H1 (cell line): Measurements from ENCODE around the gene CCDC12.

ENCODE experiments used
- ATF3 ChIP-seq: IDR thresholded peaks from 2 replicates; pipeline ENCODE4 v1.6.1; 2011; ENCODE audit warnings: low read depth, mild to moderate bottlenecking, low read length; ENCODE audit not compliant: insufficient read depth
- CHD1 ChIP-seq: IDR thresholded peaks from 2 replicates; pipeline ENCODE4 v1.6.1; 2012; ENCODE audit warnings: low read depth, low read length, improper control_type of control experiment
- CTCF ChIP-seq, 3 experiments: IDR thresholded peaks; 1 replicate in 2 of 3; 2 replicates in 1 of 3; pipeline versions ENCODE4 v1.5.1 to v1.6.1; 2011; ENCODE audit warnings: low read length in 3 of 3, mild to moderate bottlenecking in 3 of 3, inconsistent platforms in 2 of 3, low read depth in 1 of 3, moderate library complexity in 1 of 3; ENCODE audit not compliant: insufficient read depth in 1 of 3; ENCODE audit errors: control extremely low read depth in 1 of 3
- EP300 ChIP-seq, 2 experiments: IDR thresholded peaks; 1 replicate in 1 of 2; 2 replicates in 1 of 2; pipeline ENCODE4 v1.6.1; 2011 to 2012; ENCODE audit warnings: low read depth in 2 of 2, low read length in 2 of 2, mild to moderate bottlenecking in 2 of 2, borderline replicate concordance in 1 of 2, inconsistent platforms in 1 of 2, moderate library complexity in 1 of 2
- KDM5A ChIP-seq: fragments of 200-600 bp; IDR thresholded peaks from 2 replicates; pipeline ENCODE4 v1.7.1; 2012; ENCODE audit warnings: mild to moderate bottlenecking, low read length, inconsistent platforms, mixed read lengths

DNA sequence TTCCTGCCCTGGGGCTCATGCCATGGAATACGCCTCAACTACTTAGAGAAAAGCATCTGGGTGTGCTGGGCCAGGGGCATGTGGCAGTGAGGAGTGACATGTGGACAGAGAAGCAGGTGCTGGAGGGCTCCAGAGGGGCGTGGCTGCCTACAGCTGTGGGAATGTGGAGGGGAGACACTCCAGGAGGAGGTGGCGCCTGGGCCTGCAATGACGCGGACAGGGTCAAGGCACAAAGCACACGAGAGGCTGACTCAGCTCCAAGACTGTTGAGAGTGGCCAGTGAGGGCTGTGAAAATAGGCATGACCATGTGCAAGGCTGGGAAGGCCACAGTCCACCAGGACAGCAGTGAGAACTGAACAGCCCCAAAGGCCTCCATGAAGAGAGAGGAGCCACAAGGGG, 50.5 kb downstream of the CCDC12 start:
- TF ChIP-seq KDM5A (no peak), CHD1 (no peak), ATF3 (no peak), EP300 (IDR thresholded peaks at IDR 0.05; ENCODE audit: borderline replicate concordance in 1 of 2, low read depth in 2 of 2, low read length in 2 of 2) (no peak), CTCF (IDR thresholded peaks at IDR 0.05; ENCODE audit: control extremely low read depth in 1 of 3, insufficient read depth in 1 of 3, low read depth in 1 of 3, low read length in 3 of 3) (no peak)
